NCI-H345 (cell line): ENCODE measurements around the gene RAP1A.

Experiments used
- DNase-seq: peaks from one replicate; lab custom pipeline; 2025; lab: John Stamatoyannopoulos, UW

Gene RAP1A

GRCh38 chr1:111619635-111620440 lies at the start of gene RAP1A:
Gene RAP1A (plus strand): TSS chr1:111619789. CDS start chr1:111691361, 71,572 bp downstream.
- DNase-seq = peak; percentile 94

DNA sequence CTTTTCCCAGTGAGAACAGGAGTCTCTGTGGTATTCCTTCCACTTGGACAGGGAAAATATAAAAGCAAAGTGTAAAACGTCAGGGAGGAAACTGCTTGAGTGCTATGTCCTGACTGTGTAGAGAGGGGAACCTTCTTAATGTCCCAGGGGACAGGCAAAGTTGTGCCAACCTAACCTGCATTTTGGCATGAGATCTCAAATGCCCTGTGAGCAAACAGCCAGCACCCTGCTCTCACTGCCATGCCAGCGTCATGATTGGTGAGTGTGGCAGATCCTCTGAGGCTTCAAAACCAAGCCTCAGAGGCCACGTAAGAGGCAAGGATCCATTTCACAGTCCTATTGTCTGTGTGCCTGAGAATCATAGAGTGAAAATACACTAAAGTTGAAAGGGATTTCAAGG lies 49.7 kb upstream of the RAP1A start:
- no peak for DNase-seq

DNA sequence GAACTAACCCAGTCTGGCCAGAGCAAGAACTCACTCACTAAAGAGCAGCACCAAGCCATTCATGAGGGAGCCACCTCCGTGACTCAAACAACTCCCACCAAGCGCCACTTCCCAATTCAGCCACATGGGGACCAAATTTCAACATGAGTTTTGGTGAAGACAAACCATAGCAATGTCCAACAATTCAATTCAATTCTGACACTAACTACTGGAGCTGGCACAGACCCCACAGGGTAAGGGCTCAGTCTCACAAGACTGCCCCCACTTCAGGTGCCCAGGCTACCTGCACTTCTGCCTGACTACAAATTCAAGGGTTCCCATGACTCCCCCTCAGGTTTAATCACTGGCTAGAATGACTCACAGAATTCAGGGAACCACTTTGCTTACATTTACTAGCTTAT lies 48.8 kb upstream of the RAP1A start:
- DNase-seq = no peak

GRCh38 chr1:111571239-111571638 lies 48.4 kb upstream of the RAP1A start:
- DNase-seq = no peak

GRCh38 chr1:111571987-111572386 lies 47.6 kb upstream of the RAP1A start:
- DNase-seq = no peak

DNA sequence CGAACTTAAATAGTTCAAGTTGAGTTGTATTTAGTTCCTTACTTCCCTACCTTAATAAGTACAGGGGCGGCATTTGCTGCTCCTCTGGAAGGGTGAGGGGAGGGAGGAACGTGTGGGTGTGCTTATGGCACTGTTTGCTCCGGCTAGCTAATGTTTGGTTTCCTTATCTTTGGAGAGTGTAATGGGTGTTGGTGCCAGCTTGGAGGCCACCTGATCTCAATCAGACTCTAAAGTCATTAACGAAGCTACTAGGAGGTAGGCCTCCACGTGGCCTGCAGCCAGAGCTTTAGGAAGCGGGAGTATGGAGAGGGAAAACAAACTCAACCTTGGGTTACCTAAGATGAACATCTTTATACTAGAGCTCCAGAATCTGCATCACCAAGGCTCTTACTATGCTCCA lies 43.0 kb upstream of the RAP1A start:
- no peak for DNase-seq

GRCh38 chr1:111577814-111578213 lies 41.8 kb upstream of the RAP1A start:
- no peak for DNase-seq

GRCh38 chr1:111581166-111581565 lies 38.4 kb upstream of the RAP1A start:
- no peak for DNase-seq

GRCh38 chr1:111582016-111582415 lies 37.6 kb upstream of the RAP1A start:
- no peak for DNase-seq

GRCh38 chr1:111582644-111583618 lies 36.7 kb upstream of the RAP1A start:
- DNase-seq = no peak

GRCh38 chr1:111585447-111586086 lies 34.0 kb upstream of the RAP1A start:
- no peak for DNase-seq

GRCh38 chr1:111586112-111586511 lies 33.5 kb upstream of the RAP1A start:
- DNase-seq = no peak

DNA sequence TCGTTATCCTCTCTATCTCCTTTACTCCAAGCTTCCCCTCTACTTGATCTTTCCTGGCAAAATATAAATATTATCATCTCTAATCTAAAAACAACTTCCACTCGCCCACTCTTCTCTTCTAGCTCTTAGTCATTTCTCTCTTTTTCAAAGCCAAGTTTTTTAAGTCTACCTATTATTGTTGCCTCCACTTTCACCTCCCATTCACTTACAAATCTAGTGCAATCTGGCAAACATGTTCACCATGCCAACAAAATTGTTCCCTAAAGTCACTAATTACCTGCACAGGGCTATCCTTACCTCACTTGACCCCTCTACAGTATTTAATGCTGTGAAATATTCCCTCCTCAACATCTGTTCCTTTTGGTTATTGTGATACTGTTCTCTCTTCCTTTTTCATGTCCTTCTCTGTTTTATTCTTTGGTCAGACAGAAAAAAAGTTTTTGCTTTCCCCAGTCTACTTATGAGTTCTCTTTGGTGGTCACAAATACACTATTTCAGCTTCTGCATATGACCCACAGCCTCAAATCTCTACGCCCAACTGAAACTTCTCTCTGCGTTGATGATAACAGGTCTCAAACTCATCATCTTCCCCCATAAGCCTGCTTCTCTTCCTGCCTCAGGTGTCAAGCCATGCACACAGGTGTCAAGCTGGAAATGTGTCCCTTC lies 31.9 kb upstream of the RAP1A start:
- DNase-seq = no peak

GRCh38 chr1:111591937-111592336 lies 27.7 kb upstream of the RAP1A start:
- no peak for DNase-seq

- DNase-seq = peak; percentile 22
Observed at GRCh38 chr1:111592389-111593361, 26.9 kb upstream of the RAP1A start.

DNA sequence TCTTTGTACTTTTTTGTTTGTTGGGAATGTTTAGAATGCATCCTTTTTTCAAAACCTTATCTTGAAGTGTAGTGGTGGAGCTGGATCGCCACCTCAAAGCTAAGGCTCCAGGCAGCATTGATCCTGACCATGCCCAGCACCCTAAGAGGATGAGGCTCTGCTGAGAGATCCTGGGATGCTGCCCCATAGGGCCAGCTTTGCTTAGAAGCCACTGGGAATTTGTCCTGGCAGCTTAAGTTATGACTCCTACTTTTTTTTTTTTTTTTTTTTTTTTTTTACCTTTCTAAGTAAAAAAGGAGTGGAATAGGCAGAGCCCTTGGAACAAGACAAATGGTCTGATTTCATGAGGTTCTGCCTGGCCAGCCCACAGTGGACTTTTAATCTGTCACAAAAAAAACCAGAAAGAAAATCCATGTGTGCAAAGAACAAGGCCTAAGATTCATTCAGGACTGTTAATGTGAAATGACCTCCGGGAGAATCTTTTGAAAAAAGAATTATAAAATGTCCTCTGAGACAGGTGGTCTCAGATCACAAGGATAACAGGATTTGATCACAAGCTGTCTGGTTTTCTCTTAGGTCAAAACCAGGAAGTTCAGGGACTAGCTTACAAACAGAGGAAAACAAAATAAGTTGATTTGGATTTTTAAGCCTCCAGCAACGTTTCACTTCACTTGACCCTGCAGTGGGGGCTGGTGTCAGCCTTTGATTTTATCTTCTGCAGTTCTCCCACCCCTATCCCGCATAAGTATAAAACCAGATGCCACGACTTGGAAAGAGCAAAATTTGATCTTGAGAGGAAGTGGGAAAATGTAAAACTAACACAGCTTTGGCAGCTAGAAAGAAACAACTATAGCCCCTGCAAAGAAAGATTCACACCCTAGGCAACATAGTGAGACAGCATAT lies 25.9 kb upstream of the RAP1A start:
- no peak for DNase-seq

DNA sequence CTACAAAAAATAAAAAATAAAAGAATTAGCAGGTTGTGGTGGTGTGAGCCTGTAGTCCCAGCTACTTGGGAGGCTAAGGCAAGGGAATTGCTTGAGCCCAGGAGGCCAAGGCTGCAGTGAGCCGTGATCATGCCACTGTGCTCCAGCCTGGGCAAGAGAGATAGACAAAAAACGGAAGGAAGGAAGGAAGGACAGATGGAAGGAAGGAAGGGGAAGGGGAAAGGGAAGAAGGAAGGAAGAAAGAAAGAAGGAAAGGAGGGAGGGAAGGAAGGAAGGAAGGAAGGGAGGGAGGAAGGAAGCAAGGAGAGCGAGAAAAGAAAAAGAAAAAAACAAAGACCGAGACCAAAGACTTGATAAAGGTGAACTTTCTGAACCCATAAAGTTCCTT lies 25.3 kb upstream of the RAP1A start:
- no peak for DNase-seq

DNA sequence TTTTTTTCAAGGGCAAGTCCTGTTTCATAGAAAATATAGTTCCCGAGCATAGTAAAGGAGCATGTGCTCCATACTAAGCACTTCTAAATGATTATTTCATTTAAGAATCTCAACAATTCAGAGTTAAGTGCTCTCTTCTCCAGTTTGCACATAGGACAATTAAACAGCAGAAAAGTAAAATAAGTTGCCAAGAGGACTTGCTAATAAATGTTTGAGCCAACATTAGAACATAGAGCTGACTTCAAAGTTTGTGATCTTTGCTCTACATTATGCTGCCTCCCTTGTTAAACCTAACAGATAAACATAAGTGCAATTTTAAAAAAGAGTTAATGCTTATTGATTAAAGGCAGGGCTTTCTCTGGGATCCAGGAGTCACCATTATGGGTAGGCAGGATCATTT lies 23.8 kb upstream of the RAP1A start:
- DNase-seq = no peak

DNA sequence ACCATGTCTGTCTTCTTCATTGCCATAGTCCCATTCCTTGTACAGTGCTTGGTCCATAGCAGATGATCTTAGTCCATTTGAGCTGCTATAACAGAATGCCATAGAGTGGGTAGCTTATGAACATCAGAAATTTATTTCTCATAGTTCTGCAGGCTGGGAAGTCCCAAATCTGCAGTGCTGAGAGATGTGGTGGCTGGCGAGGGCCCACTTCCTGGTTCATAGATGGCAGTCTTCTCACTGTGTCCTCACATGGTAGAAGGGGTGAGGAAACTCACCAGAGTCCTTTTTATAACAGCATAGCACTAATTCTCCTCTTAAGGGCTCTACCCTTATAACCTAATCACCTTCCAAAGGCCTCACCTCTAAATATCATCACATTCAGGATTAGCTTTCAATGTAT lies 23.1 kb upstream of the RAP1A start:
- no peak for DNase-seq

DNA sequence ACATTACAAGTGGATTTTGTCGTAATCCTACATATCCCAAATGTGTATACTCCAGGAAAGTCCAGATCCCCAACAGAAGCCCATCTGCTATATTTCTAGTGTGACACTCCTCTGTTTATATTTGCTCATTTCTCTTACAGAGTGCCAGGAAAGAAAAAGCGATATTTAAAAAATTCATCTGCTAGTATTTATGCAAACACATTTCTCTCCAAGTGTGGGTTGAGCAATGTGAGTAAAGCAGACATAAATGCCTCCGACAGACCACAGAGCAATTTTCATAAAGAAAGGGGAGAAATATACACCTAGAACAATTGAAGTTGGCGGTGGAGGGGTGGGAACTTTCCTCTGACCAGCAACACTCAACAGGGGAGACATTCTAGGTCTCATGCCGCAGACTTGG lies 22.2 kb upstream of the RAP1A start:
- no peak for DNase-seq
